ENCODE measurements around the gene NUDT7. TPM values are rescaled to one million over a fixed set of nuclear protein-coding genes. Genes with fewer than 3 reads are reported as not detected.

Gene NUDT7
- polyA plus RNA-seq, 3 donors = 4.2 to 6.1 (median 5.0) TPM

DNA sequence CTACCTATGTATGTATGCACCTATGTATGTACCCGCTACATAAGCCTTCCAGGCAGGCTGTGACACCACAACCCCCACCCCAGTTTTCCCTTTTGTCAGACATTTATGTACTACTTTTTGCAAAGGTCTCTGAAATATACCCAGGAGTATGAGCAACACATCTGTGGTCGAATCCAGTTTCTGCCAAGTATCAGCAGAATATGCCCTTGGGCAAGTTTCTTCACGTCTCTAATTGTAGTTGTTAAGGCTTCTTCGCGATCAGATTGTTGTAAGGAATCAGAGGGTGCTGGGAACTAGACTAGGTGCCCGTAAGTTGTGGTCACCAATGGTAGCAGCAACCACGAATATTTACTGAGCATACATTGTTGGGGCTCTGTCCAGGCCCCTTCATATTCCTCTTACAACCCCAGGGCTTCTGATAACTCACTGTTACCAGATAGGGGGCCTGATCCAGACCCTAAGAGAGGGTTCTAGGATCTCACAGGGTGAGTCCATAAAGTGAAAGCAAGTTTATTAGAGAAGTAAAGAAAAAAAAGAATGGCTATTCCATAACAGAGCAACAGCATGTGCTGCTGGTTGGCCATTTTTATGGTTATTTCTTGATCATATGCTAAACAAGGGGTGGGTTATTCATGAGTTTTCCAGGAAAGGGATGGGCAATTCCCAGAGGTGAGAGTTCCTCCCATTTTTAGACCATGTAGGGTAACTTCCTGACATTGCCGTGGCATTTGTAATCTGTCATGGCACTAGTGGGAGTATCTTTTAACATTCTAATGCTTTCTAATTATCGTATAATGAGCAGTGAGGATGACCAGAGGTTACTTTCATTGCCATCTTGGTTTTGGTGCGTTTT lies 16.6 kb downstream of the NUDT7 start:
- TF ChIP-seq, protein P1, sequence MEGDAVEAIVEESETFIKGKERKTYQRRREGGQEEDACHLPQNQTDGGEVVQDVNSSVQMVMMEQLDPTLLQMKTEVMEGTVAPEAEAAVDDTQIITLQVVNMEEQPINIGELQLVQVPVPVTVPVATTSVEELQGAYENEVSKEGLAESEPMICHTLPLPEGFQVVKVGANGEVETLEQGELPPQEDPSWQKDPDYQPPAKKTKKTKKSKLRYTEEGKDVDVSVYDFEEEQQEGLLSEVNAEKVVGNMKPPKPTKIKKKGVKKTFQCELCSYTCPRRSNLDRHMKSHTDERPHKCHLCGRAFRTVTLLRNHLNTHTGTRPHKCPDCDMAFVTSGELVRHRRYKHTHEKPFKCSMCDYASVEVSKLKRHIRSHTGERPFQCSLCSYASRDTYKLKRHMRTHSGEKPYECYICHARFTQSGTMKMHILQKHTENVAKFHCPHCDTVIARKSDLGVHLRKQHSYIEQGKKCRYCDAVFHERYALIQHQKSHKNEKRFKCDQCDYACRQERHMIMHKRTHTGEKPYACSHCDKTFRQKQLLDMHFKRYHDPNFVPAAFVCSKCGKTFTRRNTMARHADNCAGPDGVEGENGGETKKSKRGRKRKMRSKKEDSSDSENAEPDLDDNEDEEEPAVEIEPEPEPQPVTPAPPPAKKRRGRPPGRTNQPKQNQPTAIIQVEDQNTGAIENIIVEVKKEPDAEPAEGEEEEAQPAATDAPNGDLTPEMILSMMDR (IDR thresholded peaks at IDR 0.05) = no peak
- Histone ChIP-seq H2AFZ (ENCODE audit: insufficient read depth, low read depth, low read length, poor library complexity, severe bottlenecking) (no peak overlapping the region), H3K4me3 (replicated peaks in 1 of 3; ENCODE audit: low read depth in 2 of 3, low read length in 3 of 3) (no peak overlapping the region), H3K9ac (ENCODE audit: insufficient read depth, low read length, poor library complexity, severe bottlenecking) (no peak overlapping the region), H3K4me2 (replicated peaks; ENCODE audit: extremely low read depth, low read length, poor library complexity, severe bottlenecking) (no peak overlapping the region), H3K36me3 (replicated peaks in 1 of 2; ENCODE audit: control insufficient read depth in 1 of 2, insufficient read depth in 2 of 2, low read length in 2 of 2) (no peaks in the 10 kb centered on the region), H3K27ac (ENCODE audit: low read depth in 1 of 2, low read length in 2 of 2) (no peak overlapping the region), H3K9me3 (replicated peaks in 1 of 2; ENCODE audit: control insufficient read depth in 1 of 2, insufficient read depth in 1 of 2, low read length in 2 of 2) (peaks cover 0 to 5% of the 10 kb centered on the region in 2 donors), H3K4me1 (ENCODE audit: control insufficient read depth in 1 of 2, insufficient read depth in 2 of 2, low read length in 2 of 2) (no peaks in the 10 kb centered on the region), H4K20me1 (ENCODE audit: insufficient read depth, low read length) (no peaks in the 10 kb centered on the region), H3K79me2 (ENCODE audit: insufficient read depth, low read length) (no peaks in the 10 kb centered on the region), H3K27me3 (ENCODE audit: control insufficient read depth in 2 of 2, insufficient read depth in 2 of 2, low read length in 2 of 2) (no peaks in the 10 kb centered on the region)
- H3K36me3 Mint-ChIP-seq = peaks cover 0 to 9% of the 10 kb centered on the region in 2 donors
- no peak for DNase-seq
- peaks cover 2 to 13% (median 5%) of the 10 kb centered on the region in 3 donors for H3K27me3 Mint-ChIP-seq (ENCODE audit: low read depth in 3 of 3)
- H3K9me3 Mint-ChIP-seq = peaks cover 4 to 16% (median 9%) of the 10 kb centered on the region in 7 donors
- peaks cover 9% of the 10 kb centered on the region for H3K4me1 Mint-ChIP-seq
- intact Hi-C loops (cut with micrococcal nuclease) = no loop called here
- no peak overlapping the region for H3K4me3 Mint-ChIP-seq
- WGBS (ENCODE audit: insufficient coverage) = 96% methylated on average over 7 of the region's 10 CpGs
- no peak overlapping the region for H3K27ac Mint-ChIP-seq

DNA sequence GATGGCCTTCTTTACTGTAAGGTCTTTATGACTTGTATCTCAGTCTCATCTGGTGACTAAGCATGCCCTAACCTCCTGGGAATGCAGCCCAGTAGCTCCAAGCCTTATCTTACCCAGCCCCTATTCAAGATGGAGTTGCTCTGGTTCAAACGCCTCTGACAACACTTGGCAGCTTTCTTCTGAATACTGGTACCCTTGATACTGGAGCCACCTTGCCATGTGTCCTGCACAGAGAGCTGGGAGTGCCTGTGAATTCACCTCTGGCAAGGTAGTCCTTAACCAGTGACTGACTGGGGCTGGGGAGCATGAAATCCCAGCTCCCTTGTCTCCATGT lies 17.2 kb downstream of the NUDT7 start:
- H3K4me1 ChIP-seq (ENCODE audit: control insufficient read depth in 1 of 2, insufficient read depth in 2 of 2, low read length in 2 of 2) = no peaks in the 10 kb centered on the region
- H3K4me2 ChIP-seq (replicated peaks; ENCODE audit: extremely low read depth, low read length, poor library complexity, severe bottlenecking) = no peak overlapping the region
- Mint-ChIP-seq H3K27me3 (ENCODE audit: low read depth in 3 of 3) (peaks cover 2 to 10% (median 5%) of the 10 kb centered on the region in 3 donors), H3K4me1 (peaks cover 9% of the 10 kb centered on the region), H3K36me3 (peaks cover 0 to 8% of the 10 kb centered on the region in 2 donors), H3K27ac (no peak overlapping the region), H3K4me3 (no peak overlapping the region), H3K9me3 (peaks cover 4 to 12% (median 6%) of the 10 kb centered on the region in 7 donors)
- no peak overlapping the region for H3K4me3 ChIP-seq (replicated peaks in 1 of 3; ENCODE audit: low read depth in 2 of 3, low read length in 3 of 3)
- 100% methylated on average over 1 of the region's 1 CpG for WGBS (ENCODE audit: insufficient coverage)
- intact Hi-C loops (cut with micrococcal nuclease) = no loop called here
- no peak overlapping the region for H3K27ac ChIP-seq (ENCODE audit: low read depth in 1 of 2, low read length in 2 of 2)
- no peaks in the 10 kb centered on the region for H4K20me1 ChIP-seq (ENCODE audit: insufficient read depth, low read length)
- H3K9me3 ChIP-seq (replicated peaks in 1 of 2; ENCODE audit: control insufficient read depth in 1 of 2, insufficient read depth in 1 of 2, low read length in 2 of 2) = peaks cover 0 to 2% of the 10 kb centered on the region in 2 donors
- no peaks in the 10 kb centered on the region for H3K27me3 ChIP-seq (ENCODE audit: control insufficient read depth in 2 of 2, insufficient read depth in 2 of 2, low read length in 2 of 2)
- no peaks in the 10 kb centered on the region for H3K79me2 ChIP-seq (ENCODE audit: insufficient read depth, low read length)
- H3K36me3 ChIP-seq (replicated peaks in 1 of 2; ENCODE audit: control insufficient read depth in 1 of 2, insufficient read depth in 2 of 2, low read length in 2 of 2) = no peaks in the 10 kb centered on the region
- TF ChIP-seq, protein P1 (IDR thresholded peaks at IDR 0.05) = no peak
- no peak for DNase-seq
- H2AFZ ChIP-seq (ENCODE audit: insufficient read depth, low read depth, low read length, poor library complexity, severe bottlenecking) = no peak overlapping the region
- no peak overlapping the region for H3K9ac ChIP-seq (ENCODE audit: insufficient read depth, low read length, poor library complexity, severe bottlenecking)
